Measurements from ENCODE around the gene LCE2D. TPM values are rescaled to one million over a fixed set of nuclear protein-coding genes. Genes with fewer than 3 reads are reported as not detected.

The LCE2D gene
- total and polyA plus RNA-seq, 2 experiments from 2014 or later = not detected

GRCh38 chr1:152697701-152698600 lies 34.8 kb downstream of the LCE2D start, which contains the start of gene LCE2A:
LCE2A (plus strand) TSS chr1:152698345; CDS start chr1:152698902, 557 bp downstream.
- Histone ChIP-seq H3K27me3 (no peaks in the 10 kb centered on the region), H3K4me3 (no peak within 1 kb of the TSS), H3K36me3 (no peaks in the 10 kb centered on the region), H3K9me3 (ENCODE audit: low read depth) (no peaks in the 10 kb centered on the region), H3K27ac (no peak within 1 kb of the TSS), H3K4me1 (ENCODE audit: low read depth) (no peaks in the 10 kb centered on the region)
- TF ChIP-seq CTCF (IDR thresholded peaks at IDR 0.05; ENCODE audit: low read depth, low read length) = no peak
- DNase-seq (ENCODE audit: low read depth in 1 of 2, low spot score in 1 of 2) = no peak

DNA sequence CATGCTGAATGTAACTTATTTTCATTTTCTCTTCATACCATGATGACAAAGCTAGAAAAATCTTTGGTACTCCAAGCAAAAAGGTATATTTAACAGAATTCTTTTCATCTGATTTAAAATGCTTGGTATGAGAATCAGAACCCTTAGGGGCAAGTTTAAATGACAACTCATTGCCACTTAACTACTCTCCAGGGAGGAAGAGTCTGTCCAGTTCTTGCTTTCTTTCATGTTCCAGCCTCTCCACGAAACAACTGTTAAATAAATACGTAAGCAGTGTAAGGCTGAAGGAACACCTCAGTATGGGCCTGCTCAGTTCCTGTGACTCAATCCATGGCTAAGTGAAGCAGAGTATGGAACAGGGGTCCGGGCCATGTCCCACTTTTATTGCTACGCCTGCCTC lies 36.6 kb downstream of the LCE2D start:
- no peaks in the 10 kb centered on the region for H3K9me3 ChIP-seq (ENCODE audit: low read depth)
- no peak overlapping the region for H3K27ac ChIP-seq
- DNase-seq (ENCODE audit: low read depth in 1 of 2, low spot score in 1 of 2) = no peak
- no peak for TF ChIP-seq CTCF (IDR thresholded peaks at IDR 0.05; ENCODE audit: low read depth, low read length)
- H3K4me3 ChIP-seq = no peak overlapping the region
- no peaks in the 10 kb centered on the region for H3K36me3 ChIP-seq
- no peaks in the 10 kb centered on the region for H3K4me1 ChIP-seq (ENCODE audit: low read depth)
- H3K27me3 ChIP-seq = no peaks in the 10 kb centered on the region

DNA sequence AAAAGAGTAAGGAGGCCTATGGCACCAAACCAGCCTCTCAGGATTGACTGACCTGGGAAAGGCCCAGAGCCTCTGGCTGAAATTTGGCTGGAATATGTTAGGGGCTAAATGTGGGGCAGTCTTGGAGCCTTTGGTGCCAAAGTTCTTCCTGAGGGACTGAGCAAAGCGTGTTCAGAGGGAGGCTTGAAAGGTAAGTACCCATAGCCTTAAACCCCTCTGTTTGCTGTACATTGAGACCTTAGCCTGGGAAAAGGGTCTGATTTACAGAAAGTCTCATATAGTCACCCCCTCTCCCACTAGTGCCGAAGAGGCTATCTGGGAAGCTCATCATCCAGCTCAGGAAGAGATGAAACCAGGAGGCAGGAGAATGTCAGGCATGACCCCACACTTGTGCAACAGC lies 44.7 kb downstream of the LCE2D start, which contains the start of gene LCE4A:
Gene LCE4A (plus strand): TSS at position 301 of the 400 bp plus-strand sequence. CDS start 916 bp downstream, outside the sequence.
- no peak within 1 kb of the TSS for H3K4me3 ChIP-seq
- TF ChIP-seq CTCF (IDR thresholded peaks at IDR 0.05; ENCODE audit: low read depth, low read length) = no peak
- H3K36me3 ChIP-seq = no peaks in the 10 kb centered on the region
- DNase-seq (ENCODE audit: low read depth in 1 of 2, low spot score in 1 of 2) = no peak
- no peak within 1 kb of the TSS for H3K27ac ChIP-seq
- no peaks in the 10 kb centered on the region for H3K27me3 ChIP-seq
- no peaks in the 10 kb centered on the region for H3K9me3 ChIP-seq (ENCODE audit: low read depth)
- no peaks in the 10 kb centered on the region for H3K4me1 ChIP-seq (ENCODE audit: low read depth)

Other genes starting within 250 kb of the LCE2D start
- not detected in 2 replicates for gene CRNN, start 249.1 kb upstream of the LCE2D start, total RNA-seq
- not detected in 2 replicates for gene CRNN, start 249.1 kb upstream of the LCE2D start, polyA plus RNA-seq
- not detected in 2 replicates for gene LCE5A, start 152.6 kb upstream of the LCE2D start, total RNA-seq
- not detected in 2 replicates for gene LCE5A, start 152.6 kb upstream of the LCE2D start, polyA plus RNA-seq
- not detected in 2 replicates for gene CRCT1, start 148.9 kb upstream of the LCE2D start, total RNA-seq
- gene CRCT1, start 148.9 kb upstream of the LCE2D start, polyA plus RNA-seq = not detected in 2 replicates
- not detected in 2 replicates for gene LCE3E, start 96.6 kb upstream of the LCE2D start, total RNA-seq
- gene LCE3E, start 96.6 kb upstream of the LCE2D start, polyA plus RNA-seq = not detected in 2 replicates
- gene LCE3D, start 82.9 kb upstream of the LCE2D start, total RNA-seq = not detected in 2 replicates
- not detected in 2 replicates for gene LCE3D, start 82.9 kb upstream of the LCE2D start, polyA plus RNA-seq
- not detected in 2 replicates for gene LCE3C, start 63.1 kb upstream of the LCE2D start, total RNA-seq
- not detected in 2 replicates for gene LCE3C, start 63.1 kb upstream of the LCE2D start, polyA plus RNA-seq
- not detected in 2 replicates for gene LCE3B, start 49.6 kb upstream of the LCE2D start, total RNA-seq
- not detected in 2 replicates for gene LCE3B, start 49.6 kb upstream of the LCE2D start, polyA plus RNA-seq
- not detected in 2 replicates for gene LCE3A, start 40.3 kb upstream of the LCE2D start, total RNA-seq
- gene LCE3A, start 40.3 kb upstream of the LCE2D start, polyA plus RNA-seq = not detected in 2 replicates
- not detected in 2 replicates for gene LCE2C, start 11.9 kb downstream of the LCE2D start, total RNA-seq
- not detected in 2 replicates for gene LCE2C, start 11.9 kb downstream of the LCE2D start, polyA plus RNA-seq
- gene LCE2B, start 22.7 kb downstream of the LCE2D start, total RNA-seq = not detected in 2 replicates
- not detected in 2 replicates for gene LCE2B, start 22.7 kb downstream of the LCE2D start, polyA plus RNA-seq
- not detected in 2 replicates for gene LCE2A, start 35.0 kb downstream of the LCE2D start, total RNA-seq
- not detected in 2 replicates for gene LCE2A, start 35.0 kb downstream of the LCE2D start, polyA plus RNA-seq
- gene LCE4A, start 44.8 kb downstream of the LCE2D start, total RNA-seq = not detected in 2 replicates
- gene LCE4A, start 44.8 kb downstream of the LCE2D start, polyA plus RNA-seq = not detected in 2 replicates
- not detected in 2 replicates for gene KPRP, start 94.6 kb downstream of the LCE2D start, total RNA-seq
- gene KPRP, start 94.6 kb downstream of the LCE2D start, polyA plus RNA-seq = not detected in 2 replicates
- gene LCE1F, start 111.8 kb downstream of the LCE2D start, total RNA-seq = not detected in 2 replicates
- not detected in 2 replicates for gene LCE1F, start 111.8 kb downstream of the LCE2D start, polyA plus RNA-seq
- not detected in 2 replicates for gene LCE1E, start 122.9 kb downstream of the LCE2D start, total RNA-seq
- gene LCE1E, start 122.9 kb downstream of the LCE2D start, polyA plus RNA-seq = not detected in 2 replicates
- gene LCE1D, start 133.3 kb downstream of the LCE2D start, total RNA-seq = not detected in 2 replicates
- gene LCE1D, start 133.3 kb downstream of the LCE2D start, polyA plus RNA-seq = not detected in 2 replicates
- not detected in 2 replicates for gene LCE1C, start 143.3 kb downstream of the LCE2D start, total RNA-seq
- gene LCE1C, start 143.3 kb downstream of the LCE2D start, polyA plus RNA-seq = not detected in 2 replicates
- not detected in 2 replicates for gene LCE1B, start 148.6 kb downstream of the LCE2D start, total RNA-seq
- not detected in 2 replicates for gene LCE1B, start 148.6 kb downstream of the LCE2D start, polyA plus RNA-seq
- not detected in 2 replicates for gene LCE1A, start 164.1 kb downstream of the LCE2D start, total RNA-seq
- not detected in 2 replicates for gene LCE1A, start 164.1 kb downstream of the LCE2D start, polyA plus RNA-seq
- gene LCE6A, start 179.5 kb downstream of the LCE2D start, total RNA-seq = not detected in 2 replicates
- not detected in 2 replicates for gene LCE6A, start 179.5 kb downstream of the LCE2D start, polyA plus RNA-seq
- not detected in 2 replicates for gene LCE7A, start 196.6 kb downstream of the LCE2D start, total RNA-seq
- gene LCE7A, start 196.6 kb downstream of the LCE2D start, polyA plus RNA-seq = not detected in 2 replicates
- gene SMCP, start 214.9 kb downstream of the LCE2D start, total RNA-seq = not detected in 2 replicates
- gene SMCP, start 214.9 kb downstream of the LCE2D start, polyA plus RNA-seq = not detected in 2 replicates
- not detected in 2 replicates for gene IVL, start 245.2 kb downstream of the LCE2D start, total RNA-seq
- gene IVL, start 245.2 kb downstream of the LCE2D start, polyA plus RNA-seq = not detected in 2 replicates